DMS114 treated with DMSO at 0.1 percent for 48 hours (cell line): ENCODE measurements around the gene PAAF1.

Source experiments
- DNase-seq: peaks from one replicate; lab custom pipeline; 2025; ENCODE audit not compliant: unreplicated experiment; lab: John Stamatoyannopoulos, UW

Gene PAAF1

DNA sequence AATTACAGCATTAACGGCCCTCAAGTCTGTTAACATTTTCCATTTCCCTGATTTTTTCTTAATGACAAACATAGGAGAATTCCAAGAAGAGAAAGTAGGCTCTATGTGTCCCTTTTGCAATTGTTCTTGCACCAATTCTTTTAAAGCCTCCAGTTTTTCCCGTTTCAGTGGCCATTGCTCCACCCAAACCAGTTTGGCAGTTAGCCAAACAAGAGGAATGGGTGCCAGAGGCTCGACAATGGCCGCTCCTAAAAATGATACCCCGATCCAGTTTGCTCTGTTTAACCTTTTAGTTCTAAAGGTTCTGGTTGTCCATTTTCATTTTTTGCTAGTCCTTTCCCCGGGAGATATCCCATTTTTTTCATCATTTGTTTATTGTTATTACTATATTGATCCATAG is 67.3 kb downstream of the PAAF1 start:
- DNase-seq, result no peak

DNA sequence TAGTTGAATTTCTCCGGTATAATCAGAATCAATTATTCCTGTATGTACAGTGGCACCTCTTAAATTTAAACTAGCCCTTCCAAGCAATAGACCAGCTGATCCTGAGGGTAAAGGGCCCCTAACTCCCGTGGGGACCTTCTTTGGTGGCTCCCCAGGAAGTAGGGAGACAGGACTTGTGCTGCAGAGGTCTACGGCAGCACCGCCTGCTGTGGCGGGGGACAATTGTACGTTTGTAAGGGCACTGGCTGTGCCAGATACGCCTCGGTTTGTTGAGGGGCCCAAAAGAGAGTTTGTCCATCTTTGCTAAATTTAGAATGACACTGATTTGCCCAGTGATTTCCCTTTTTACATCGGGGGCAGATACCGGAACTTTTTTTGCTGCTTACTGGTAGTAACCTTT is 68.1 kb downstream of the PAAF1 start:
- no peak for DNase-seq

GRCh38 chr11:73945396-73945795 is 68.6 kb downstream of the PAAF1 start:
- no peak for DNase-seq

GRCh38 chr11:73946798-73947458 is 70.1 kb downstream of the PAAF1 start:
- no peak for DNase-seq

DNA sequence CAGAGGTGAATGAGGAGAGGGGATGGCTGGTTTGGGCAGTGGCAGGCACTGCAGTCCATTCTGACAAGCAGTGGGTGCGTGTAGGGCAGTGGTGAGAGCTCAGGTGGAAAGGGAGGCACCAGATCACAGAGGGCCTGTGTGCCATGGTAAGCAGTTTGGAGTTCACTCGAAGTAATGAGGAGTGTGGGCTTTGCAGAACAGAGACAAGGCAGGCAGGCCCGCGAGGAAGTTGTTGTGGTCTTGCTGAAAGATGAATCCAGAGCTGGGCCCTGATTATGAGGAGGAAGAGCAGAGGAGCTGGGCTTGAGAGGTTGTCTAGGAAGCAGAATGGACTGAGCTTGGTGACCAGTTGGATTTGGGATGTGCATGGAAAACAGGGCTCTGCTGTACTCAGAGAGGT is 72.4 kb downstream of the PAAF1 start:
- DNase-seq, result no peak

- no peak for DNase-seq
Observed at GRCh38 chr11:73949912-73950311, 73.1 kb downstream of the PAAF1 start.

- DNase-seq, result peak; percentile 14
Observed at GRCh38 chr11:73950869-73951710, 74.3 kb downstream of the PAAF1 start, which contains the start of gene DNAJB13. DNAJB13 (plus strand) TSS chr11:73951026; CDS start chr11:73951070, 44 bp downstream.

DNA sequence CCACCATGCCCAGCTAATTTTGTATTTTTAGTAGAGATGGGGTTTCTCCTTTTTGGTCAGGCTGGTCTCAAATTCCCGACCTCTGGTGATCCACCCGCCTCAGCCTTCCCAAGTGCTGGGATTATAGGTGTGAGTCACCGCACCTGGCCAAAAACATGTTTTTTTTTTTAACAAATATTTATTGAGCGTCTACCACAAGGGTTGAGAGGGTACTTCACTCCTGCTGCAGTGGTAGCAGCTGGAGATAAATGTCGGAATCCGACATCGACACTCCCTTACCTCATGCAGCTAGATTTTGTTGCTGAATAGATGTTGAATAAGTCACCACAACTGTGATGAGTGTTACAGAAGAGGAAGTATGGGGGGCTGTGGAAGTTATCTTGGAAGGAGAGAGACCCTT is 75.0 kb downstream of the PAAF1 start:
- DNase-seq, result no peak

DNA sequence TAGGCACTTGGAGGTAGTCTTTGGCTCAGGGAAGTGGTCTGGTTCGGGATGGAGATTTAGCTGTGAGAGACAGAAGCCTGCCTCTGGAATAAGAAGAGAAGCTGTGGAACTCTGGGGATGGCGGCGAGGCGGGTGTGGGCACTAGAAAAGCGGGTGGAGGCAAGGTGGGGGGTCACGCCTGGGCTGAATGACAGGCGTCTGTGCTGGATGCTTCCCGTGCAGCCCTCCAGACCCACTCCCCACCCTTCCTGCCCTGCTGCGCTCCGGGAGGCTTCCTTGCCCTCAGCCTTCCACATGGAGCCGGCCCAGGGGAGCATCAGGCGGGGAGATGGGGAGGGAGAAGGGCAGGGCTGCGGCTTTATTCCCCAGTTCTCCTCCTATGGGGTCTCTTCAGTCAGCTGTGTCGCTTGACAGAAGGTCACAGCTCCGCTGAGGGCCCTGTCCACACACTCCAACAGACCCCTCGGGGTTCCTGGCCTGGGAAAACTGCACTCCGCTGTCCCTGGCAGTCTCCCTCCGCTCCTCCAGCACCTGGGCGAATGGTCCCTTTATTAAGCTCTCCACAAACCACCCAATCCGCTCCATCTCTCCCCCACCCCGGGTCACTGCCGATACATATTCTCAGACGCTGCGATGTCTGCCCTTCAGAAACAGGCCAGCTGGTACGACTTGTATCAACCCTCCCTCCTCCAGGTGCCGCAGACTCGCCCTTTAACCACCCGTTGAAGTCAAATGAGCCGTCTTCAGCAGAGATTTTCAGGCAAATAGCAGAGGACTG is 80.3 kb downstream of the PAAF1 start:
- no peak for DNase-seq

DNA sequence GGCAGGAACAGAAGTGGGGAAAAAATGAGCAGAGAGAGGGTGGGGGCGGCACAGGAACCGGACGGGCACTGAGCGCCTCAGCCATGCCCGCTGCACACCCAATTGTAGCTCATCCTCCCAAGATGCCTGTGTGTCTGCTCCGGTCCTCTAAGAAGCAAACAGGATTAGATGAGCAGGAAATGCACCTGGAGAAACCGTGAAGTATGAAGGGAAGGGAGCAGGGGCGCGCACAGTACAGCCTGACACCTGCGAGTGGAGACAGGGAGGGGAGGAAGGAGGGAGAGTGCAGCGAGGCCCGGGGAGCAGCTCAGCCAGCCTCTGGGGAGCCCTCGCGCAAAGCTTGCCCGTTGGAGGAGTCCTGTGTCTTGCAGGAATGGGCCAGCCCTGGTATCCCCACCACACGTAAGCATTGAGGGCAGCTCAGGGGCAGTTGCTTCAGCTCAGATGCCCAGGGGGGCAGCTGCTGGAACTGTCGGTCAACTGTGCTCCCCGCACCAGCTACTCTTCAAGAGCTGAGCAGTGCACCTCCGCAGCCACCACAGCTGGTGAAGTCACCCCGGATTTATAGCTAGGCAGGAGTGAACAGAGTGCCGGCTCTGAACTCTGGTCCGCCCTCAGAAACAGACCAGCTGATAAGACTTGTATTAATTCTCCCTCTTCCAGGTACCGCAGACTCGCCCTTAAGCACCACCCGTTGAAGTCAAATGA is 81.0 kb downstream of the PAAF1 start:
- DNase-seq, result no peak

DNA sequence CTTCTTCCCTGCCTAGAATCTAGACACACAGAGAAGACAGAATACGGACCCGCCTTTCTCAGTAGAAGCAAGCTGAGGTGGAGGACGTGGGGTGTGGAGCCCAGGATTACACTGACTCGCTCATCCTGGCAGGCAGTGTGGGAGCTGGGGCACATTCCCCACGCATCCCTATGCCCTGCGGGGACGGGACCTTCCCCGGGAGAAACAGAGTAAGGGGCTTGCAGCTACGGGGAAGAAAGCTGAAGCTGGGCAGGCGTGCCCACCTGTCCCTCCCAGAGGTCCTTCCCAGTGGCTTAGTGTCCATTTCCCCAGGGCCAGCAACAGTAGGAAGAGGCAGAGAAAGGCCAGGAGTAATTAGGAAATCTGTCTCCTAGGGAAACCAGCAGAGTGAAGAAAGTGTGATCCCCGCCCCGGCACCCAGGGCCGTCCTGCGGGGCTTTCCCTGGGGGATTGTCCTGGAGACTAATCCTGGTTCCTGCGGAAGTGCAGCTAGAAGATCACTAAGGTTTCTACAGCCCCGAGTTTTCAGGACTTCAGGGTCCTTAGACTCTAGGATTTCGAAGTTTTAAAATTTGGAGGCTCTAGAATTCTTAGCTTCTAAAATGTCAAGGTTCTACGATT is 81.8 kb downstream of the PAAF1 start:
- DNase-seq, result no peak

GRCh38 chr11:73961321-73961720 is 84.5 kb downstream of the PAAF1 start:
- DNase-seq, result no peak

DNA sequence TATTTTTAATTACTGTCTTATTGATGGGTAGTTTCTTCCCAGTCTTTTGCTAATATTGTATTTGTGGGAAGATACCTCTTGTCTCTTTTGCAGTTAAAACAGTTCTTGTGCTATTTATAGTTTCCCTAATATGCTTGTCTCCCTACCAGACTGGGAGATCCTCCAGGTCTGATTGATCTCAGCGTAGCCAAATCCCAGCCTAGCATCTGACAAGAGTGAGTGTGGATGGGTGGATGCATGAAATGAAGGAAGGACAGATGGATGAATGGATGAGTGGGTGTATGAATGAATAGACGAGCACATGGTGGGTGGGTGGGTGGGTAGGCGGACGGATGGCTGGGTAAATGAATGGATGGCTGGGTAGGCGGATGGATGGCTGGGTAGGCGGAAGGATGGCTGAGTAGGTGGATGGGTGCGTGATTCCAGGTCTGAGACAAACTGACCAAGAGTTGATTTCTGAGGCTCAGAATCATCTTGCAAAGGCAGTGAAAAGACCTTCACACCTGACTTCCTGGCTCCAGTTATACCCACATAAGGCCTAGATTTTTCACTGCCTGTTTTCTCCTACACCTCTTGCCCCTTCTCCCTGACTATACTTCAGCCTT is 85.4 kb downstream of the PAAF1 start:
- DNase-seq, result no peak

DNA sequence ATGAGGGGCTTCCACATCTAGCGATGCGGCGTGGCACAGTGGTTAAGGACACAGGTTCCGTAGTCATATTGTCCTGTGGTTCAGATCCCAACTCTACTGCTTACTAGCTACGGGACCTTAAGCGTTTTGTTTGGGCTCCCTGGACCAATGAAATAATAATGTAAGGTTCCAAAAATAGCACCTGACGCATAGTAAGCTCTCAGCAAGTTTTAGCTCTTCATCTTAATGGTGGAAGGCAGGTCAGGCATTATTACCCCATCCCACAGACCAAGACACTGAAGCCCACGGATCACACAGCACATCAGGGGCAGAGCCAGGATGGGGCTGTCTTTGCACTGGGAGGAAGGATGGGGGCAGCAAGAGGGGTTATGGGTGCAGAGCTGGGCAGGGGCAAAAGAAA is 87.1 kb downstream of the PAAF1 start:
- DNase-seq, result no peak

- DNase-seq, result no peak
Observed at GRCh38 chr11:73965076-73965763, 88.4 kb downstream of the PAAF1 start.

DNA sequence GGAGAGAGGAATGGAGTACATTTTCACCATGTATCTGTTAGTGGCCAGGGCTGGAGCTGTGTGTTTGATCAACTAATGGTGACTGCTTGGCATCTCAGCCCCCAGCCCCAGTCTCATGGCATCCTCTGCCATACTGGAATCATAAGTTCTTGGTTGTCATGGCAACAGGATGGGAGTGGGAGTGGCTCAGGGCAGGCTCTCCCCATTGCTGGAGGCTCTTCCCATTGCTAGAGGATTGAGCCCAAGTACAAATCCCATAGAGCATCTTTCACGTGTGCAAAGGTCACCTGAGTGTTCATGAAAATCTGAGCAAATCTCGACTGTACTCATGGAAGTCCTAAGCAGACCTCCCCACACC is 88.9 kb downstream of the PAAF1 start:
- DNase-seq, result no peak

GRCh38 chr11:73968356-73968966 is 91.7 kb downstream of the PAAF1 start:
- no peak for DNase-seq

DNA sequence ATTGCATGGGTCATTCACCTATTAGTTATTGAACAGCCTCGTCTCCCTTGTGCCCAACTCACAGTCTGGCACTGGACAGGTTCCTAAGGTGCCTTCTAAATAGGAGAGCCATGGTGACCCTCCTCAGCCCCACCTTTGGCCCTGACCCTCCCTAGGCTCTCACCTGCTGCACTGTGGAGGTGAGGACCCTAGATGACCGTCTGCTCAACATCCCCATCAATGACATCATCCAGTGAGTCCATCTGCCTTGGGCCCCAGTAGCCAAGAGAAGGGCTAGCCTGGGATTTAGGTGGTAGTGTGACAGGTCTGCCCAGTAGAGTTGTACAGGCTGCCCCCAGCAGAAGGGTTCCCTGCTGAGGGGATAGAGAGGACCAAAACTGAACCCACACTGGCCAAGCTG is 92.3 kb downstream of the PAAF1 start:
- no peak for DNase-seq
